ENCODE measurements around the gene AIPL1. TPM values are rescaled to one million over a fixed set of nuclear protein-coding genes. Genes with fewer than 3 reads are reported as not detected.

Gene AIPL1
- total RNA-seq, 1 donor from 2014 or later, result 0.76 TPM

- H3K27ac Mint-ChIP-seq (ENCODE audit: unreplicated experiment), result no peak overlapping the region
- H3K27me3 Mint-ChIP-seq (ENCODE audit: unreplicated experiment), result no peaks in the 10 kb centered on the region
- peaks cover 18% of the 10 kb centered on the region for H3K4me1 Mint-ChIP-seq (ENCODE audit: low read depth, unreplicated experiment)
- no peak for TF ChIP-seq CTCF (IDR thresholded peaks at IDR 0.05; ENCODE audit: partially characterized antibody, unreplicated experiment)
- H3K36me3 Mint-ChIP-seq (ENCODE audit: unreplicated experiment), result no peaks in the 10 kb centered on the region
- peaks cover 1% of the 10 kb centered on the region for H3K9me3 Mint-ChIP-seq (ENCODE audit: unreplicated experiment)
- DNase-seq, result no peak
- no peak overlapping the region for H3K4me3 Mint-ChIP-seq (ENCODE audit: unreplicated experiment)
Observed at GRCh38 chr17:6386041-6386630, 48.8 kb downstream of the AIPL1 start.

- H3K27ac Mint-ChIP-seq (ENCODE audit: unreplicated experiment), result no peak overlapping the region
- no peaks in the 10 kb centered on the region for H3K27me3 Mint-ChIP-seq (ENCODE audit: unreplicated experiment)
- H3K4me1 Mint-ChIP-seq (ENCODE audit: low read depth, unreplicated experiment), result peaks cover 18% of the 10 kb centered on the region
- TF ChIP-seq CTCF (IDR thresholded peaks at IDR 0.05; ENCODE audit: partially characterized antibody, unreplicated experiment), result no peak
- H3K4me3 Mint-ChIP-seq (ENCODE audit: unreplicated experiment), result no peak overlapping the region
- H3K9me3 Mint-ChIP-seq (ENCODE audit: unreplicated experiment), result peaks cover 1% of the 10 kb centered on the region
- no peaks in the 10 kb centered on the region for H3K36me3 Mint-ChIP-seq (ENCODE audit: unreplicated experiment)
- no peak for DNase-seq
Observed at GRCh38 chr17:6384481-6384880, 50.4 kb downstream of the AIPL1 start.

- TF ChIP-seq CTCF (IDR thresholded peaks at IDR 0.05; ENCODE audit: partially characterized antibody, unreplicated experiment), result no peak
- Mint-ChIP-seq H3K36me3 (ENCODE audit: unreplicated experiment) (peaks cover 9% of the 10 kb centered on the region), H3K9me3 (ENCODE audit: unreplicated experiment) (peaks cover 1% of the 10 kb centered on the region), H3K4me3 (ENCODE audit: unreplicated experiment) (peak overlapping the region; percentile 31), H3K27me3 (ENCODE audit: unreplicated experiment) (no peaks in the 10 kb centered on the region), H3K4me1 (ENCODE audit: low read depth, unreplicated experiment) (peaks cover 18% of the 10 kb centered on the region), H3K27ac (ENCODE audit: unreplicated experiment) (no peak overlapping the region)
- DNase-seq, result no peak
Observed at GRCh38 chr17:6381526-6382465, 53.1 kb downstream of the AIPL1 start.

GRCh38 chr17:6380915-6381438 is 53.9 kb downstream of the AIPL1 start:
- Mint-ChIP-seq H3K4me1 (ENCODE audit: low read depth, unreplicated experiment) (peaks cover 18% of the 10 kb centered on the region), H3K36me3 (ENCODE audit: unreplicated experiment) (peaks cover 9% of the 10 kb centered on the region), H3K9me3 (ENCODE audit: unreplicated experiment) (peaks cover 1% of the 10 kb centered on the region), H3K27ac (ENCODE audit: unreplicated experiment) (no peak overlapping the region), H3K27me3 (ENCODE audit: unreplicated experiment) (no peaks in the 10 kb centered on the region), H3K4me3 (ENCODE audit: unreplicated experiment) (no peak overlapping the region)
- no peak for TF ChIP-seq CTCF (IDR thresholded peaks at IDR 0.05; ENCODE audit: partially characterized antibody, unreplicated experiment)
- no peak for DNase-seq
